Type B pancreatic cell (in vitro differentiated cells): Measurements from ENCODE around the gene ZDHHC14. TPM values are rescaled to one million over a fixed set of nuclear protein-coding genes. Genes with fewer than 3 reads are reported as not detected.

Source experiments
- DNase-seq: peaks from one replicate; pipeline ENCODE4 v3.0.0; 2021; ENCODE audit warnings: mixed read lengths; ENCODE audit not compliant: unreplicated experiment; ENCODE audit errors: extremely low spot score
- H3K27ac Mint-ChIP-seq: 2 replicates; pipeline ENCODE4 v1.8.0; 2021; ENCODE audit warnings: mild to moderate bottlenecking, mixed read lengths
- H3K27me3 Mint-ChIP-seq: 2 replicates; pipeline ENCODE4 v1.8.0; 2021; ENCODE audit warnings: mixed read lengths
- H3K36me3 Mint-ChIP-seq: 2 replicates; pipeline ENCODE4 v1.8.0; 2021; ENCODE audit warnings: mixed read lengths
- H3K4me1 Mint-ChIP-seq: one replicate; pipeline ENCODE4 v1.8.0; 2021; ENCODE audit warnings: mixed read lengths; ENCODE audit not compliant: unreplicated experiment
- H3K4me3 Mint-ChIP-seq: 2 replicates; pipeline ENCODE4 v1.8.0; 2021; ENCODE audit warnings: mild to moderate bottlenecking, mixed read lengths
- H3K9me3 Mint-ChIP-seq: 2 replicates; pipeline ENCODE4 v1.8.0; 2021; ENCODE audit warnings: mixed read lengths
- CTCF ChIP-seq: fragments of 200-600 bp; sonication (generic); conservative IDR thresholded peaks from 2 replicates; pipeline ENCODE4 v1.5.0; 2021; ENCODE audit warnings: antibody characterized with exemption, mild to moderate bottlenecking
- total RNA-seq: library from RNA; stranded (reverse); gene quantifications from 2 replicates; pipeline ENCODE4 v1.2.1, GENCODE V29; 2021; ENCODE audit warnings: low replicate concordance

Gene ZDHHC14
- total RNA-seq, 1 donor from 2014 or later = 11.1 TPM

DNA sequence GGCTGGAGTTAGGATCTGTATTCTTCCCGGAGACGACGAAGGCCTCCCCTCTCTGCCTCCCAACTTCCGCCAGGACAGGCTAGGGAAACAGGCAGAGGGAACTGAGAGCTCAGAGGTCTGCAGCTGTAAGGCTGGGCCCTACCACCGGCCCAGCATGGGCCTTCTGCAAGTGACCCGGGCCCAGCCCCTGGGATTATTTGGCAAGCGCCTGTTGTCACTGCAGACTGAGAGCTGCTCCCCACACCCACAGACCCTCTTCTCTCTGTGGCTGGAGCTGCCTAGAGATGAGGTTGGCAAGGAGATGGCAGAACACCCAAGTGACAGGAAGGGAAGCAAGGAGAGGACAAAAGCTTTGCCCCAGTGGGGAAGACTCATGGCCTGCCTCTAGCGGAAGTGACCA is 212.6 kb downstream of the ZDHHC14 start:
- no peak for TF ChIP-seq CTCF
- H3K4me1 Mint-ChIP-seq = peaks cover 22% of the 10 kb centered on the region
- DNase-seq = no peak
- H3K27me3 Mint-ChIP-seq = no peaks in the 10 kb centered on the region
- H3K36me3 Mint-ChIP-seq = peaks cover 12% of the 10 kb centered on the region
- no peaks in the 10 kb centered on the region for H3K9me3 Mint-ChIP-seq
- H3K27ac Mint-ChIP-seq = no peak overlapping the region
- H3K4me3 Mint-ChIP-seq = no peak overlapping the region

DNA sequence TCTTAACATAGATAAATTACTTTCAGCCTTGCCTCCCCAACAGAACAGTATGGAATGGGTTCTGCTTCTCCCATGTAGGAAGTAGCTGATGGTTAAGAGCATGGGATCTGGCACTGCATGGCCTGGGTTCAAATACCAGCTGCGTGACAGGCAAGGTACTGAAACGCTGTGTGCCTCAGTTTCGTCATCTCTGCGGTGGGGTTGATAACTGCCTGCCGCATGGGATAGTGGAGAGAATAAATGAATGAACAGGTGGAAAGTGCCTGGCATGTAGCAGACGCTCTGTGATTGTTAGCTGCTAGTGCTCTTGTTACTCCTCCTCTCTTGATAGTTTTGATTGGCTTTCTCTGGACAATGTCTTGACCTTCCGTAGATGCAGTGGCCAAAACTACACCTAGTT is 213.3 kb downstream of the ZDHHC14 start:
- Mint-ChIP-seq H3K9me3 (no peaks in the 10 kb centered on the region), H3K27me3 (no peaks in the 10 kb centered on the region), H3K4me1 (peaks cover 22% of the 10 kb centered on the region), H3K27ac (no peak overlapping the region), H3K36me3 (peaks cover 8% of the 10 kb centered on the region), H3K4me3 (no peak overlapping the region)
- no peak for TF ChIP-seq CTCF
- DNase-seq = no peak

GRCh38 chr6:157595768-157596167 is 214.8 kb downstream of the ZDHHC14 start:
- Mint-ChIP-seq H3K4me3 (no peak overlapping the region), H3K9me3 (no peaks in the 10 kb centered on the region), H3K4me1 (peaks cover 22% of the 10 kb centered on the region), H3K27ac (no peak overlapping the region), H3K27me3 (no peaks in the 10 kb centered on the region), H3K36me3 (peaks cover 4% of the 10 kb centered on the region)
- DNase-seq = no peak
- TF ChIP-seq CTCF = no peak

DNA sequence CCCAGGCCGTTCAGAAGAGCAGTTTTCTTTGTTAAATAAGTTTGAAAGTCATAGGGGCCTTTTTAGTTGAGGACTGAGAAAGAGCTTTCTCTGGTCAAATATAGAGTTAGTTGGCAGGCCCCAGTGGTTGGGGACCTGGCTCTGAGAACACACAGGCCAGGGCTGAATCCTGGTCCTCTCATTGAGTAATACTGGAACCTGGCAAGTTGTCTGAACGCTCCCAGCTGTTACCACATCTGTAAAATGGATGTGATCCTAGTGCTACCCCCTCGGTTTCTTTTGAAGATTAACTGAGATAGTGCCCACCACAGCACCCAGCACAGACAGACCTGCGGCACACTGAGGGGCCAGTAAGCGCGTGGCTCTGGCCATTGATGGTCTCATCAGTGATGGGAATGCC is 215.5 kb downstream of the ZDHHC14 start:
- Mint-ChIP-seq H3K27me3 (no peaks in the 10 kb centered on the region), H3K9me3 (no peaks in the 10 kb centered on the region), H3K4me3 (no peak overlapping the region), H3K36me3 (peaks cover 4% of the 10 kb centered on the region), H3K27ac (no peak overlapping the region), H3K4me1 (peaks cover 22% of the 10 kb centered on the region)
- no peak for TF ChIP-seq CTCF
- no peak for DNase-seq

DNA sequence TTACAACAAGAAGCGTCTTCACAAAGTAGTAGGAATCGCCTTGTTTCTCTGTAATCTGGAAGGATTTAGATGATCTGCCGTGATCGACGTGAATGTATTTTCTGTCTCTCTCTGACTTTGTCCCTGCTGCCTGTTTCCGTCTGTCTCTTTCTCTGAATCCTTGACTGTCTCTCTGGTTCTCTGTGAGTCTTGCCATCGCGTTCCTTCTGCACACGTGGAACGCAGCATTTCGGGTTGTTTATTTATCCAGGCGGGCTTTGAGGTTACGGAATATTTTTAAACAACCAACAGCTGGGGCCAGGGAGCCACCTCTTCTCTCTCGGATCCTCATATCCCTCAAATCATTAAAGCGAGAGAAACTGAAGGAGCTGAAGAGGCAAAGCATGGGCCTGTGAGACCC is 215.9 kb downstream of the ZDHHC14 start:
- Mint-ChIP-seq H3K4me3 (no peak overlapping the region), H3K36me3 (peaks cover 4% of the 10 kb centered on the region), H3K4me1 (peaks cover 22% of the 10 kb centered on the region), H3K27me3 (no peaks in the 10 kb centered on the region), H3K27ac (no peak overlapping the region), H3K9me3 (no peaks in the 10 kb centered on the region)
- TF ChIP-seq CTCF = no peak
- no peak for DNase-seq
